HG03439 (cell line): ENCODE data around the gene CLCF1.

Experiments
- ATAC-seq: cut with Tn5 transposase; IDR thresholded peaks from one replicate; pipeline ENCODE4 v1.9.1; 2021; ENCODE audit warnings: mild to moderate bottlenecking, moderate library complexity; ENCODE audit not compliant: unreplicated experiment

Gene CLCF1

GRCh38 chr11:67372993-67373647 is at the start of gene CLCF1:
Gene CLCF1, minus strand, starts transcription at chr11:67373598. Its CDS starts 59 bp downstream, at chr11:67373539.
- ATAC-seq: no peak

GRCh38 chr11:67422891-67423290 is 49.5 kb upstream of the CLCF1 start:
- no peak for ATAC-seq

GRCh38 chr11:67421430-67422031 is 48.1 kb upstream of the CLCF1 start:
- ATAC-seq: no peak

- ATAC-seq: peak; percentile 81
Observed at GRCh38 chr11:67420646-67421429, 47.4 kb upstream of the CLCF1 start.

- ATAC-seq: no peak
Observed at GRCh38 chr11:67420147-67420645, 46.8 kb upstream of the CLCF1 start.

- ATAC-seq: no peak
Observed at GRCh38 chr11:67419325-67420049, 46.1 kb upstream of the CLCF1 start.

- no peak for ATAC-seq
Observed at GRCh38 chr11:67418476-67419281, 45.3 kb upstream of the CLCF1 start.

- no peak for ATAC-seq
Observed at GRCh38 chr11:67417425-67417824, 44.0 kb upstream of the CLCF1 start.

GRCh38 chr11:67416416-67417335 is 43.3 kb upstream of the CLCF1 start:
- ATAC-seq: no peak

GRCh38 chr11:67415501-67416304 is 42.3 kb upstream of the CLCF1 start, which contains the start of gene CARNS1:
Gene CARNS1, plus strand, starts transcription at chr11:67415678. Its CDS starts 522 bp downstream, at chr11:67416200.
- ATAC-seq: no peak

GRCh38 chr11:67413266-67413849 is 40.0 kb upstream of the CLCF1 start:
- ATAC-seq: no peak

GRCh38 chr11:67412495-67413179 is 39.2 kb upstream of the CLCF1 start:
- no peak for ATAC-seq

- ATAC-seq: no peak
Observed at GRCh38 chr11:67411785-67412152, 38.4 kb upstream of the CLCF1 start.

- ATAC-seq: no peak
Observed at GRCh38 chr11:67410984-67411784, 37.8 kb upstream of the CLCF1 start.

- no peak for ATAC-seq
Observed at GRCh38 chr11:67410369-67410831, 37.0 kb upstream of the CLCF1 start.

GRCh38 chr11:67409781-67410368 is 36.5 kb upstream of the CLCF1 start:
- no peak for ATAC-seq
